Upper lobe of left lung (tissue), 6 donors: ENCODE data around the gene VSIR. TPM values are rescaled to one million over a fixed set of nuclear protein-coding genes. Genes with fewer than 3 reads are reported as not detected.

Experiments used
- ATAC-seq, 2 donors: fragments of 200-7000 bp; cut with Tn5 transposase; one replicate each; pipeline ENCODE4 v1.9.1; 2022; ENCODE audit warnings: mild to moderate bottlenecking in 2 of 2, moderate library complexity in 2 of 2; ENCODE audit not compliant: low FRiP score in 2 of 2
- DNase-seq, 2 donors: peaks; one replicate each; pipeline ENCODE4 v3.0.0-alpha.2; 2019 to 2020
- H3K27ac ChIP-seq, 4 donors: fragments of 200-600 bp; sonication (generic); one replicate each; pipeline ENCODE4 v1.5.1; 2016 to 2019
- H3K27me3 ChIP-seq, 4 donors: fragments of 200-600 bp; sonication (generic); one replicate each; pipeline ENCODE4 v1.5.1; 2017 to 2019
- H3K36me3 ChIP-seq, 4 donors: fragments of 200-600 bp; sonication (generic); one replicate each; pipeline ENCODE4 v1.5.1; 2016 to 2019
- H3K4me1 ChIP-seq, 4 donors: fragments of 200-600 bp; sonication (generic); one replicate each; pipeline ENCODE4 v1.5.1; 2018 to 2019
- H3K4me3 ChIP-seq, 4 donors: fragments of 200-600 bp; sonication (generic); one replicate each; pipeline ENCODE4 v1.5.1; 2017 to 2019; ENCODE audit warnings: mild to moderate bottlenecking in 2 of 4, moderate library complexity in 1 of 4
- H3K9me3 ChIP-seq, 4 donors: fragments of 200-600 bp; sonication (generic); one replicate each; pipeline ENCODE4 v1.5.1; 2018 to 2019
- CTCF ChIP-seq, 6 experiments: fragments of 450-650 bp in 4 of 6; fragments of 200-600 bp in 2 of 6; sonication (generic) in 2 of 6; IDR thresholded peaks; one replicate each; pipeline ENCODE4 v1.5.1; 2016 to 2019; ENCODE audit warnings: antibody characterized with exemption in 6 of 6
- EP300 ChIP-seq, 4 donors: sonication (generic); formaldehyde crosslinking; IDR thresholded peaks; one replicate each; pipeline ENCODE4 v1.5.1; 2017; ENCODE audit warnings: antibody characterized with exemption in 4 of 4, control low read depth in 2 of 4
- POLR2A ChIP-seq, 4 donors: fragments of 450-650 bp; IDR thresholded peaks; one replicate each; pipeline ENCODE4 v1.5.1; 2016 to 2017; ENCODE audit warnings: antibody characterized with exemption in 4 of 4, mild to moderate bottlenecking in 2 of 4
- POLR2AphosphoS5 ChIP-seq, 2 donors: sonication (generic); formaldehyde crosslinking; IDR thresholded peaks; one replicate each; pipeline ENCODE4 v1.5.1; 2017; ENCODE audit warnings: antibody characterized with exemption in 2 of 2
- WGBS, 2 donors: methylation state at CpG; one replicate each; pipeline ENCODE4 v1.1.5; 2017 to 2018; 5-methylcytosine and 5-hydroxymethylcytosine counted together
- total RNA-seq, 6 donors: library from RNA; depleted of rRNA in 4 of 6; stranded (reverse); fragments of >200 nt in 4 of 6; gene quantifications; one replicate each; pipeline versions ENCODE4 v1.1.0 to v1.2.1, GENCODE V29; 2016 to 2021
- donor health status: DM: no; HTN: no; CAD: no; lungs with moderate emphysema.
- donor health status: DM: no; HTN: yes; CAD: no; lungs with severe emphysema.

Gene VSIR
- total RNA-seq, 6 donors from 2014 or later: 51.7 to 167 (median 92.5) TPM

GRCh38 chr10:71751515-71752224, 21.6 kb downstream of the VSIR start:
- TF ChIP-seq EP300 (IDR thresholded peaks at IDR 0.05) (no peak), POLR2AphosphoS5 (IDR thresholded peaks at IDR 0.05) (no peak), CTCF (IDR thresholded peaks at IDR 0.05) (no peak), POLR2A (IDR thresholded peaks at IDR 0.05) (no peak)
- Histone ChIP-seq H3K9me3 (no peaks in the 10 kb centered on the region), H3K36me3 (peaks cover 3 to 62% (median 16%) of the 10 kb centered on the region in 4 donors), H3K27ac (peak overlapping the region; percentile 83 to 87 (median 84)), H3K4me3 (no peak overlapping the region), H3K27me3 (no peaks in the 10 kb centered on the region), H3K4me1 (peaks cover 75 to 94% (median 86%) of the 10 kb centered on the region in 4 donors)
- no peak for DNase-seq
- no peak for ATAC-seq
- WGBS, 2 donors: 90 to 92% methylated on average over 3 to 9 of the region's 14 CpGs

- Histone ChIP-seq H3K27me3 (no peaks in the 10 kb centered on the region), H3K27ac (peak overlapping the region; percentile 83 to 87 (median 84)), H3K4me1 (peaks cover 79 to 94% (median 86%) of the 10 kb centered on the region in 4 donors), H3K9me3 (no peaks in the 10 kb centered on the region), H3K4me3 (no peak overlapping the region), H3K36me3 (peaks cover 3 to 60% (median 16%) of the 10 kb centered on the region in 4 donors)
- DNase-seq: no peak
- WGBS, 2 donors: 46 to 71% methylated on average over 4 of the region's 5 CpGs
- no peak for ATAC-seq
- TF ChIP-seq EP300 (IDR thresholded peaks at IDR 0.05): no peak
- TF ChIP-seq POLR2A (IDR thresholded peaks at IDR 0.05): no peak
- TF ChIP-seq CTCF (IDR thresholded peaks at IDR 0.05): no peak
- no peak for TF ChIP-seq POLR2AphosphoS5 (IDR thresholded peaks at IDR 0.05)
Measured at GRCh38 chr10:71750986-71751385, 22.3 kb downstream of the VSIR start.

- peak overlapping the region; percentile 83 to 87 (median 84) for H3K27ac ChIP-seq
- H3K4me3 ChIP-seq: no peak overlapping the region
- no peaks in the 10 kb centered on the region for H3K27me3 ChIP-seq
- TF ChIP-seq CTCF (IDR thresholded peaks at IDR 0.05): no peak
- peak; percentile 30 to 78 for TF ChIP-seq POLR2AphosphoS5 (IDR thresholded peaks at IDR 0.05)
- no peaks in the 10 kb centered on the region for H3K9me3 ChIP-seq
- peaks cover 79 to 91% (median 86%) of the 10 kb centered on the region in 4 donors for H3K4me1 ChIP-seq
- ATAC-seq (no peak), DNase-seq (peak; percentile 63 to 69)
- H3K36me3 ChIP-seq: peaks cover 3 to 55% (median 16%) of the 10 kb centered on the region in 4 donors
- 70 to 82% methylated on average over 13 to 15 of the region's 15 CpGs for WGBS, 2 donors
Measured at GRCh38 chr10:71750124-71750841, 23.0 kb downstream of the VSIR start.

- no peak overlapping the region for H3K4me3 ChIP-seq
- TF ChIP-seq POLR2AphosphoS5 (IDR thresholded peaks at IDR 0.05) (no peak), EP300 (IDR thresholded peaks at IDR 0.05) (no peak), CTCF (IDR thresholded peaks at IDR 0.05) (no peak), POLR2A (IDR thresholded peaks at IDR 0.05) (no peak)
- peaks cover 3 to 48% (median 16%) of the 10 kb centered on the region in 4 donors for H3K36me3 ChIP-seq
- H3K4me1 ChIP-seq: peaks cover 71 to 83% (median 80%) of the 10 kb centered on the region in 4 donors
- 60 to 100% methylated on average over 1 to 4 of the region's 4 CpGs for WGBS, 2 donors
- H3K9me3 ChIP-seq: no peaks in the 10 kb centered on the region
- peak overlapping the region; percentile 83 to 87 (median 84) for H3K27ac ChIP-seq
- DNase-seq (no peak), ATAC-seq (no peak)
- H3K27me3 ChIP-seq: no peaks in the 10 kb centered on the region
Measured at GRCh38 chr10:71749396-71749795, 23.9 kb downstream of the VSIR start.
